IPS DF 4.7 (cell line): ENCODE measurements around the gene FARS2.
"Not testable (repeated sequence)": the region's sequence is repeated elsewhere in the genome, so short reads cannot be mapped to it uniquely, and the experiment has no call there.

ENCODE experiments used
- DNase-seq: peaks from one replicate; pipeline ENCODE4 v3.0.0-alpha.2; 2013; ENCODE audit warnings: low spot score; ENCODE audit errors: extremely low read depth

FARS2 gene

GRCh38 chr6:5623769-5624168, 362.5 kb downstream of the FARS2 start:
- DNase-seq = no peak

- no peak for DNase-seq
These were observed 362.9 kb downstream of the FARS2 start for GRCh38 chr6:5624256-5624655.

- no peak for DNase-seq
These were observed 365.6 kb downstream of the FARS2 start for GRCh38 chr6:5626727-5627426.

- DNase-seq = no peak
These were observed 369.3 kb downstream of the FARS2 start for GRCh38 chr6:5630636-5631035.

- DNase-seq = no peak
These were observed 371.1 kb downstream of the FARS2 start for GRCh38 chr6:5632348-5632935.

- no peak for DNase-seq
These were observed 373.2 kb downstream of the FARS2 start for GRCh38 chr6:5634525-5634924.

GRCh38 chr6:5636210-5637030, 375.1 kb downstream of the FARS2 start:
- no peak for DNase-seq

GRCh38 chr6:5637714-5638113, 376.4 kb downstream of the FARS2 start:
- DNase-seq = no peak

GRCh38 chr6:5638666-5639065, 377.4 kb downstream of the FARS2 start:
- DNase-seq = no peak

- no peak for DNase-seq
These were observed 377.9 kb downstream of the FARS2 start for GRCh38 chr6:5639193-5639592.

- no peak for DNase-seq
These were observed 379.3 kb downstream of the FARS2 start for GRCh38 chr6:5640614-5641013.

GRCh38 chr6:5644523-5645185, 383.3 kb downstream of the FARS2 start:
- no peak for DNase-seq

- no peak for DNase-seq
These were observed 384.3 kb downstream of the FARS2 start for GRCh38 chr6:5645328-5646290.

- no peak for DNase-seq
These were observed 391.3 kb downstream of the FARS2 start for GRCh38 chr6:5652406-5653137.

GRCh38 chr6:5653801-5654200, 392.5 kb downstream of the FARS2 start:
- DNase-seq = no peak

- DNase-seq = no peak
These were observed 394.9 kb downstream of the FARS2 start for GRCh38 chr6:5656226-5656625.

GRCh38 chr6:5656695-5657094, 395.4 kb downstream of the FARS2 start:
- DNase-seq = not testable (repeated sequence)

- no peak for DNase-seq
These were observed 396.5 kb downstream of the FARS2 start for GRCh38 chr6:5657684-5658430.

GRCh38 chr6:5659467-5659866, 398.2 kb downstream of the FARS2 start:
- no peak for DNase-seq
